Hematopoietic multipotent progenitor cell treated with erythropoietin and hydrocortisone succinate and interleukin-3 and kit ligand, for 17 days (in vitro differentiated cells): Measurements from ENCODE around the gene APBB2.

Experiments used
- DNase-seq: peaks from one replicate; pipeline ENCODE4 v3.0.0-alpha.2; 2015; ENCODE audit warnings: low spot score

Gene APBB2

DNA sequence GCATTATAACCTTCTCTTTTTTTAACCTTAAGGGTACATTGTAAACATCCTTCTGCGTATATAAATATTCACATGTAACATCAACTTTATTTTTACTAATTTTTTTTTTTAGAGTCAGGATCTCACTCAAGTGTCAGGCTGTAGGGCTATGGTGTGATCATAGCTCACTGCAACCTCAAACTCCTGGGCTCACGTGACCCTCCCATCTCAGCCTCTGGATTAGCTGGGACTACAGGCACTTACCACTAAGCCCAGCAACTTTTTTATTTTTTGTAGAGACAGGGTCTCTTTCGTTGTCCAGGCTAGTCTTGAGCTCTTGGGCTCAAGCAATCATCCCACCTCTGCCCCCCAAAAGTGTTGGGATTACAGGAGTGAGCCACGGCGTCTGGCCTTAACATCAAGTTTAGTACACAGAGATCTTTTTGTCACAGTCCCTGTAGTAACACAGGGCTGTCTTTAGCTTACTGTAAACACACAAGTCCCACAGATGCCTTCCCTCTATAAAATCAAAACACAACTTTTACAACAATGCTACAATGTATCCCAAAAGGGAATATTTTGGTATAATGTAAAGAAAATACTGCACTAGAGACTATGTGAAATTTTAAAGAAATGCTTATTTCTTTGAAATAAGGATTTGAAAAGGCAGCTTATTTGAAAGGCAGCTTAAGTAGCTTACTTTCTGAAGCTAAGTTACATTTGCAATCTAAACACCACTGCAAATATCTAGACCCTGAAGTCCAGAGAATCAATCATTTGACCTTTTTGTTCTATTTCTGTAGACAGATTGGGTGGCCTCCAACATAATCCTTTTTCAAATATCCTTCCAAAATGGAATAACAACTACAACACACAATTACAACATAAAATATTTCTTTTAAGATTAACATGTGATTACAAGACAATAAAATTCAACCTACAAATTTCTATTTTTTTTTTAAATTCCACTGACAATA is 116.0 kb downstream of the APBB2 start:
- no peak for DNase-seq

GRCh38 chr4:41095973-41096372 is 118.4 kb downstream of the APBB2 start:
- DNase-seq, result no peak

- no peak for DNase-seq
Measured at GRCh38 chr4:41095192-41095872, 119.0 kb downstream of the APBB2 start.

- DNase-seq, result no peak
Measured at GRCh38 chr4:41092128-41092527, 122.2 kb downstream of the APBB2 start.

DNA sequence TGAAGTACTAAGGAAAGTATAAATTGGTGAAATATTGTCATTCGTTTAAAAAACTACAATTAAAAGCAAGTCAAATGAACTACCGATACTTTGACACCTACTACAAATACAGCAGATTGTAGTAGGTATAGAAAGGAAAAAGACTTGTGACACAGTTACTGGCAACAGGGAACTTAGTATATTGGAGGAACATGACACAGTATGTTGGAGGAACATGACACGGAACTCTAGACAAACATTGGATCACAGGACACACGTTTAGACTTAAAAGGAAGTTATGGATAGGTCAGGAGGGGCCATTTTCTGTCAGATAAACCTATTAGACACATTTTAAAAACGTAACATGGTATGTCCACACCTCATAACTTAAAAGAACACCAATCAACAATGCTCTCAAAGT is 132.5 kb downstream of the APBB2 start:
- no peak for DNase-seq

- no peak for DNase-seq
Measured at GRCh38 chr4:41080976-41081375, 133.4 kb downstream of the APBB2 start.

GRCh38 chr4:41079881-41080560 is 134.3 kb downstream of the APBB2 start:
- no peak for DNase-seq

DNA sequence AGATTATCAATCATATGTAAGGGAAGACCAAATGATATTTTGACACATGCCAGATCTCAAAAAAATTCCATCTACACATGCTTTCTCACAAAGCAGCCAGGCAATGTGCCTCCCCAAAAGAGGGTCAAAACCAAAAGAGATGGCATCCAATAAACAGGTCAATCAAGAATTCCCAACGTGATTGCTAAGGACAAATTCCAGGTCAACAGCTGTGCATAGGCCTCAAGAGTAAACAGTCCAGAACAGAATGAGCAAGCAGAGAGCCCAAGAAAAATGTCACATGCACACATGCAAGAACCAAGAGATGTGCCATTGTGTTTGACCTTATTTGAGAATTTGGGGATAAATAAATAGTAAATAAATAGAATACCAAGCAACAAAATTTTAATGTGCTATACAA is 136.7 kb downstream of the APBB2 start:
- no peak for DNase-seq

DNA sequence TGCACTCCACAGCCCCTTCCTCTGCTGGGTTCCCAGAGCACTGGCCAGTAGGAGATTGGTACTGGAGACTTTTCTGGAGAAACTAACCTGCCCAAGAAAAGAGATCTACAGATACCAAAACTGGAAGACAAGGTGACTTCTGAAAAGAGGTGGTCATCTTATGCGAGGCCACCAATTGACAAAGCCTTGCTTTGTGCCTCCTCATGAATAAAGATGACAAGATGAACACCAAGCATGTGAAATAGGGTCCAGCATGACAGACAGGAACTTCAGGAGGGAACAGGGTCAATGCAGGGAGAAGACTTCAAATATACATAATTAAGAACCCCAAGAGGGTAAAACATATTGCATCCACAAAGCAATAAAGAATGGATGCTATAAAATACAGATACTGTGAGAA is 137.9 kb downstream of the APBB2 start:
- no peak for DNase-seq

DNA sequence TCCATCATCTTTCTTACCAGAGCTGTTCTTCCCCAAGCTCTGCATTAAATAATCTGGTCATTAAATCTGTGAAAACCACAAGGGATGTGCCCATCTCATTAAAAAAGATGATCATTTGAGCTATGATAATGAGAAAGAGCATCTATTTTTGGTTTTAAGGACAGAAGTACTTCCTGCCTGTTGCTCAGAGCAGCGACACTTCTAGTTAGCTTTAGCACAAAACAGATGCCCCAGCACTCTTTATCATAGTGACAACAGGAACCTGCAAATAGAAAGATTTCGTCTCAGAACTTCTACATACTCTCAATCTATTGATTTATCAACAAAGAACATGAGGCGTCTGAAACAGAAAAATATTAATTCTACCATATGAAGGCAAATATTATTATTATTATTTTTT is 140.1 kb downstream of the APBB2 start:
- DNase-seq, result no peak

DNA sequence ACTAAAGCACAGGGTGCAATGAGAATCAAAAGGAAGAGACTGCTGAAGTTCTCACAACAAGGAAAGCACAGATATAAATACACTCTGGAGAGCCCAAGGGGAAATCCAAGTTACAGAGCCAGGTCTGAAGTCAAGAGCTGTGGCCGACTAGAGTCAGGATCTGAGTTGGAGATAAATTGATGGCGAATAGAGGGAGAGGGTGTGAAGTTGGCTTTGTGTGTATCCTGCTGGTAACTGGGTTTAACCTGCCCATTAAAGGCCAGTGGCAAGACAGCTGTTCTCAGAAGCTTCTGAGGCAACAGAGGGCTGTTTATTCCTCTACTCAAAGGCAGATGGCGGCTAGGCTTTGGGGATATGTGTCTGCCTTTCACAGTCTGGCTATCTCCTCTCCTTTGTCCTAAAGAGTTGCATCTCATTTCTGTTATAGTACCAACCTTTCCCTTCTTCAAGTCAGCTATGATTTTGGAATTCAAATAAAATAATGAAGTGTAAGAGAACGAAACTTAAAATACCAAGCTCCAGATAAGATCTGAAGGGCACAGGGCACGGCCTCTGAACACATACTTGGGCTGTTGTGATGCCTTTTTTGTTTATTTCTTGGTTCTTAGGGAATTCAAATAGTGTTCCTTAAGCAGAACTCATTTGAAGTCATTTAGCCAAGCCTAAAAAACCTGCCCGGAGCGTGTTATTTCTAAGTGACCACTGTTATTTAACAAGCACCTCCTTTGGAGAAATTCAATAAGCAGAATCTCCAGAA is 142.1 kb downstream of the APBB2 start:
- no peak for DNase-seq

DNA sequence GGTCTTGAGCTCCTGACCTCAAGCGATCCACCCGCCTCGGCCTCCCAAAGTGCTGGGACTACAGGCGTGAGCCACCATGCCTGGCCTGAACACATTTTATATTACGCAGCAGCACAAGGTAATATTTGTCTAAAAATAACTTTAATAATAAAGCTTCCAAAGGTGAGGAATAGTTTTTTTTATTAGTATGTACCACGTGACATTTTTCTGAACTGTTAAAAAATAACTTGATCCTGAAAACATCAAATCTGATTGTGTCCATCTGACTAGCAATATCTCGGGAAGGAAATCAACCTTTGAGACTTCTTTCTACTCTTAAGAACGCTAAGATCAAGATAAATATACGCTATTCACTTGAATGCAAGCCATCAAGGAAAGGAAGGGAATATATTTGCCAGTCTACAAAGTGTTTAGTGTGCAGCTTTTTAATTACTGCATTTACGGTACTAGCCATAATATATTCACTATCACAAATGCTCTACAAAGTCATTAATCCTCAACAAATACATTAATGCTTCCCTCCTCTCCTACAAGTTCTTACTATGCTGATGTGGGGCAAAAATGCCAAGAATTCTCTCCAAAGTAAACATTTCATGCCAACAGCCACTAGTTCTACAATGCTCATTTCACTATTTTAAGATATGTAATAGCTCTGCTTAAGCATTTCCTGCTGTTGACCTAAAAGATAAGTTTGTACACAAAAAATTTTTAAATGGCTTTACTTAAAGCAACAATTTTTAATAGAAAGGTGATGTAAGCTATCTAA is 143.6 kb downstream of the APBB2 start:
- no peak for DNase-seq

DNA sequence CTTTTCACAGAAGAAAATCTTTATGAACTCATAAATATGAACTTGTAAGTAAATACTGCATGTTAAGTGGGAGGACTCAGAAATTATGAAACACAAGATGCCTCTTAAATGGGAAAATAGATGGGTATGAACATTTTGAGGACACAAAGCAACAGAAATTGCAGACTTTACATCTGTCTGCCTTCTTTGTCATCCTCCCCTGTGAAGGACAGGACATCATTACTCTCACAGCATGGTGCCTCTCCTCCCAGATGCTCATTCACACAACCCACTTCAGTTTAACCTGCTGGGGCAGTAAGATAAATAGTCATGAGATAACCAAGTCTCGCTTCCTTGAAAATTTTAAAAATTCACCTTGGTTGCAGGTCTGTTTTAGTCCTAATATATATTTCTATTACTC is 144.5 kb downstream of the APBB2 start:
- DNase-seq, result no peak

DNA sequence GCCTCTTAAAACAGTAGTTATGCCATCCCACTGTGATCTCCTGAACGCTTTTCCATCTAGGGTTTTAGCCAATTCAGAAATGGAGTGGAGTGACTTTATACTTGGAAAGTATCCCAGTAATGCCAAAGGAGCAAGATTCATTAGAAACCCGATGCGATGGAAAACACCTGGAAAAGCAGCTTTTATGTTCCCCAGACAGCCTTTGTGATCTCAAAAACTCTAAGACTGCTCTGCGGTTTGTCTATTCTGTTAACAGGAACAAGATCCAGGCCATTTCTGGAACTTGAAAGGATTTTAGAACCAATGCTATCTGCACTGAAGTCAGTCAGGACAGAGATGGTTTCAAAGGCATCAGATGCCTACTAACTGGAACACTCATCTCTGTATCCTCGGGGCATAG is 145.1 kb downstream of the APBB2 start:
- DNase-seq, result no peak

DNA sequence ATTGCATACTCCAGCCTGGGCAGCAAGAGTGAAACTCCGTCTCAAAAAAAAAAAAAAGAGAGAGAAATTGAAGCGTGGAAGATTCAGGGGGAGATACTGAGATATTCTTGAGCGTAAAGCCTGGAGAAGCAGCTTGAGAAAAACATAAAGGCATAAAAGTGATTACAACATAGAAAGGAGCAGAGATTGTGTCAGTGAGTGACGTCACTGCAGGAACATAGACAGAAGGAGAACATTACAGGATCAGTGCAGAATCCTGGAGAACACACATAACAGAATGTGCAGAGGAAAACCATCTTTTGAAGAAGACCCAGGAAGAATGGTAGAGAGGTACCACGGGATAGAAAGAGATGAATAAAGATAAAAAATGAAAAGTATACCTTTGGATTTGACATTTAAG is 147.0 kb downstream of the APBB2 start:
- no peak for DNase-seq

- no peak for DNase-seq
Measured at GRCh38 chr4:41066049-41066448, 148.3 kb downstream of the APBB2 start.

GRCh38 chr4:41065434-41066006 is 148.8 kb downstream of the APBB2 start:
- no peak for DNase-seq

DNA sequence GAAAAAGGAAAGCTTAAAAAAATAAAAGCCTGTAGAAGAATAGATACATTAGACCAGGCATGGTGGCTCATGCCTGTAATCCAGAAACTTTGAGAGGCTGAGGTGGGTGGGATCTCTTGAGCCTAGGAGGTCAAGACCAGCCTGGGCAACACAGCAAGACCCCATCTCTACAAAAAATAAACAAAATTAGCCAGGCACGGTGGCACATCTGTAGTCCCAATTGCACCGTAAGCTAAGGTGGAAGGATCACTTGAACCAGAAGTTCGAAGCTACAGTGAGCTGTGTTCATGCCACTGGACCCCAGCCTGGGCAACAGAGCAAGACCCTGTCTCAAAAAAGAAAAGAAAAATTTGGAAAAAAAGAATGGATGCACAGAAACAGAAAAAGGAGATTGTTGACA is 149.4 kb downstream of the APBB2 start:
- no peak for DNase-seq

GRCh38 chr4:41061482-41062185 is 152.7 kb downstream of the APBB2 start:
- DNase-seq, result no peak
